ENCODE data around the gene FBXO42. TPM values are rescaled to one million over a fixed set of nuclear protein-coding genes. Genes with fewer than 3 reads are reported as not detected.

FBXO42 gene
- total and polyA plus RNA-seq, 9 of the 15 experiments (the other 6 are each of a cell fraction or from before 2014, with no cell fraction given), result 7.2 to 24.8 (median 17.4) TPM

DNA sequence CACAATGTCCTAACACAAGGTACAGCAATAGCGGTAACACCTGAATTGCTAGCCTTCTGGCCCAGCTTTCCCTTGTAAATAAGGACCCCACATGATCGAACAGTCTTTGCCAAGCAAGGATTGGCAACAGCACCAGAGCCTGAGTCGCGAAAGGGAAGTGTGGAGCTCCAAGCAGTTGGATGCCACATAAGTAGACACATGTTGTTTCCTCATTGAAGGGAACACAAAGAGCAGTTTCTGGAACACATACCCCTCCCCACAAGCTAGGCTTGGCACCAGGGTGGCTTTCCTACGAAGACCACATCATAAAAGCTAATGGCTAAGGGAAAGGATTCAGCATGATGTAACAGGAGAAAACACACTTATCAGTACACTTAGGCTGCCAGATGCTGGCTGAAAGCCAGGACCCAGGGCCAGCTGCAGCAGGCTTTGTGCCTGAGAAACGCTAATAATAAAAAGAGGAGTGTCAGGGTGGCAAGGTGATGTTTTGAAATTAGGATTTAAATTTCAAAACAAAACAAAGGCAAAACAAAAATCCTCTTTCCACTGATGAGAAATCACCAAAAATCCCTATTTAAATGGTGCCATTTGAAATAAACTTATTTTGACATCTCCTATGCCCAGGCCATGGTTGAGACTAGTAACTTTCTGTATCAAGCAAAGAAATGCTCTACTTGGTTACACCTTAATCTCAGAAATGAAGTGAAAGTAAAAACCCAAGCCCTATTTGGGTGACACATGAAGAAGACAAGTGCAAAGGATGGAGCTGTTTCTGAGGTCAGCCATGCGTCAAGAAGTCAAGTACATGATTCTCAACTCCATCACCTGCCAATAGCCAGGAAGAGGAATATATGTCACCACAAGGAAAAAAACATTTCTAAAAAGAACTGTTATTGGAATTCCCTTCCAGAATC is 103.4 kb downstream of the FBXO42 start (continued):
- TF ChIP-seq, protein P1, sequence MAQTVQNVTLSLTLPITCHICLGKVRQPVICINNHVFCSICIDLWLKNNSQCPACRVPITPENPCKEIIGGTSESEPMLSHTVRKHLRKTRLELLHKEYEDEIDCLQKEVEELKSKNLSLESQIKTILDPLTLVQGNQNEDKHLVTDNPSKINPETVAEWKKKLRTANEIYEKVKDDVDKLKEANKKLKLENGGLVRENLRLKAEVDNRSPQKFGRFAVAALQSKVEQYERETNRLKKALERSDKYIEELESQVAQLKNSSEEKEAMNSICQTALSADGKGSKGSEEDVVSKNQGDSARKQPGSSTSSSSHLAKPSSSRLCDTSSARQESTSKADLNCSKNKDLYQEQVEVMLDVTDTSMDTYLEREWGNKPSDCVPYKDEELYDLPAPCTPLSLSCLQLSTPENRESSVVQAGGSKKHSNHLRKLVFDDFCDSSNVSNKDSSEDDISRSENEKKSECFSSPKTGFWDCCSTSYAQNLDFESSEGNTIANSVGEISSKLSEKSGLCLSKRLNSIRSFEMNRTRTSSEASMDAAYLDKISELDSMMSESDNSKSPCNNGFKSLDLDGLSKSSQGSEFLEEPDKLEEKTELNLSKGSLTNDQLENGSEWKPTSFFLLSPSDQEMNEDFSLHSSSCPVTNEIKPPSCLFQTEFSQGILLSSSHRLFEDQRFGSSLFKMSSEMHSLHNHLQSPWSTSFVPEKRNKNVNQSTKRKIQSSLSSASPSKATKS (CRISPR knock-in tag; IDR thresholded peaks at IDR 0.05), result 0 out of 2 replicates have a peak, but pooled peaks have one; percentile 19
- TF ChIP-seq BMI1 (IDR thresholded peaks at IDR 0.05; ENCODE audit: low read length), result no peak
- TF ChIP-seq, protein P2, sequence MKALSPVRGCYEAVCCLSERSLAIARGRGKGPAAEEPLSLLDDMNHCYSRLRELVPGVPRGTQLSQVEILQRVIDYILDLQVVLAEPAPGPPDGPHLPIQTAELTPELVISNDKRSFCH (CRISPR knock-in tag; IDR thresholded peaks at IDR 0.05), result no peak
- TF ChIP-seq, protein P2 (tag; IDR thresholded peaks at IDR 0.05), result peak; percentile 87
- TF ChIP-seq HDAC3 (IDR thresholded peaks at IDR 0.05; ENCODE audit: borderline replicate concordance, partially characterized antibody), result peak; percentile 63
- peak; percentile 76 for TF ChIP-seq STAT5A (IDR thresholded peaks at IDR 0.05; ENCODE audit: borderline replicate concordance, low read length)
- TF ChIP-seq, protein P3, sequence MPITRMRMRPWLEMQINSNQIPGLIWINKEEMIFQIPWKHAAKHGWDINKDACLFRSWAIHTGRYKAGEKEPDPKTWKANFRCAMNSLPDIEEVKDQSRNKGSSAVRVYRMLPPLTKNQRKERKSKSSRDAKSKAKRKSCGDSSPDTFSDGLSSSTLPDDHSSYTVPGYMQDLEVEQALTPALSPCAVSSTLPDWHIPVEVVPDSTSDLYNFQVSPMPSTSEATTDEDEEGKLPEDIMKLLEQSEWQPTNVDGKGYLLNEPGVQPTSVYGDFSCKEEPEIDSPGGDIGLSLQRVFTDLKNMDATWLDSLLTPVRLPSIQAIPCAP (CRISPR knock-in tag; IDR thresholded peaks at IDR 0.05; ENCODE audit: borderline replicate concordance), result no peak
- TF ChIP-seq, protein P4, sequence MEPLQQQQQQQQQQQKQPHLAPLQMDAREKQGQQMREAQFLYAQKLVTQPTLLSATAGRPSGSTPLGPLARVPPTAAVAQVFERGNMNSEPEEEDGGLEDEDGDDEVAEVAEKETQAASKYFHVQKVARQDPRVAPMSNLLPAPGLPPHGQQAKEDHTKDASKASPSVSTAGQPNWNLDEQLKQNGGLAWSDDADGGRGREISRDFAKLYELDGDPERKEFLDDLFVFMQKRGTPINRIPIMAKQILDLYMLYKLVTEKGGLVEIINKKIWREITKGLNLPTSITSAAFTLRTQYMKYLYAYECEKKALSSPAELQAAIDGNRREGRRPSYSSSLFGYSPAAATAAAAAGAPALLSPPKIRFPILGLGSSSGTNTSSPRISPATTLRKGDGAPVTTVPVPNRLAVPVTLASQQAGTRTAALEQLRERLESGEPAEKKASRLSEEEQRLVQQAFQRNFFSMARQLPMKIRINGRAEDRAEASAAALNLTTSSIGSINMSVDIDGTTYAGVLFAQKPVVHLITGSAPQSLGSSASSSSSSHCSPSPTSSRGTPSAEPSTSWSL (CRISPR knock-in tag; IDR thresholded peaks at IDR 0.05; ENCODE audit: borderline replicate concordance), result 0 out of 2 replicates have a peak, but pooled peaks have one; percentile 59
- TF ChIP-seq, protein P5, sequence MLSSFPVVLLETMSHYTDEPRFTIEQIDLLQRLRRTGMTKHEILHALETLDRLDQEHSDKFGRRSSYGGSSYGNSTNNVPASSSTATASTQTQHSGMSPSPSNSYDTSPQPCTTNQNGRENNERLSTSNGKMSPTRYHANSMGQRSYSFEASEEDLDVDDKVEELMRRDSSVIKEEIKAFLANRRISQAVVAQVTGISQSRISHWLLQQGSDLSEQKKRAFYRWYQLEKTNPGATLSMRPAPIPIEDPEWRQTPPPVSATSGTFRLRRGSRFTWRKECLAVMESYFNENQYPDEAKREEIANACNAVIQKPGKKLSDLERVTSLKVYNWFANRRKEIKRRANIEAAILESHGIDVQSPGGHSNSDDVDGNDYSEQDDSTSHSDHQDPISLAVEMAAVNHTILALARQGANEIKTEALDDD (IDR thresholded peaks at IDR 0.05), result no peak
- TF ChIP-seq KAT8 (IDR thresholded peaks at IDR 0.05; ENCODE audit: low read depth), result no peak
- peak; percentile 78 for TF ChIP-seq PTTG1 (tag; IDR thresholded peaks at IDR 0.05; ENCODE audit: low read depth)
- TF ChIP-seq CXXC5 (CRISPR knock-in tag; IDR thresholded peaks at IDR 0.05), result peak; percentile 93
- TF ChIP-seq KLF10 (CRISPR knock-in tag; IDR thresholded peaks at IDR 0.05), result no peak
- peak; percentile 46; the same call in 1 of the 2 replicates for TF ChIP-seq FOXP1 (CRISPR knock-in tag; IDR thresholded peaks at IDR 0.05)

Measured in K562 (cell line).